Caco-2 (cell line): ENCODE results near the gene XRCC4. TPM values are rescaled to one million over a fixed set of nuclear protein-coding genes. Genes with fewer than 3 reads are reported as not detected.
A peak's percentile ranks its signal among the peaks of the same experiment; 100 is the strongest.

Experiments
- BruUV-seq: library from RNA; stranded (reverse); fragments of 400-500 nt; replicated peaks from 2 replicates; lab custom pipeline; 2021; lab: Mats Ljungman, UMichigan
- CTCF ChIA-PET: fragments of 300-600 bp; sonication (Branson Sonifier 250); formaldehyde crosslinking; loops from one replicate; lab custom pipeline; 2022; ENCODE audit warnings: antibody characterized with exemption; lab: Charles Lee
- POLR2A ChIA-PET: fragments of 300-600 bp; sonication (Branson Sonifier 250); formaldehyde crosslinking; loops from one replicate; lab custom pipeline; 2022; ENCODE audit warnings: antibody characterized with exemption; lab: Charles Lee
- DNase-seq, 2 experiments: peaks; one replicate each; pipeline versions ENCODE4 v3.0.0 to v3.0.0-alpha.2; 2020 to 2022
- H3K27me3 ChIP-seq: replicated peaks from 2 replicates; pipeline ENCODE4 v1.6.0; 2011; ENCODE audit warnings: low read length; ENCODE audit not compliant: control insufficient read depth, insufficient read depth
- H3K36me3 ChIP-seq: 2 replicates; pipeline ENCODE4 v1.5.1; 2011; ENCODE audit warnings: low read length; ENCODE audit not compliant: control insufficient read depth, insufficient read depth
- H3K4me1 ChIP-seq: fragments of 250-450 bp; sonication (Bioruptor Pico); 2 replicates; pipeline ENCODE4 v1.5.1; 2020; ENCODE audit warnings: mild to moderate bottlenecking
- H3K4me3 ChIP-seq: 2 replicates; pipeline ENCODE4 v1.5.1; 2011; ENCODE audit warnings: low read depth, mild to moderate bottlenecking, control low read depth, low read length
- H3K9me3 ChIP-seq: fragments of 250-450 bp; sonication (Bioruptor Pico); 2 replicates; pipeline ENCODE4 v1.5.1; 2020; ENCODE audit warnings: mild to moderate bottlenecking, moderate library complexity
- H3K27ac Mint-ChIP-seq: one replicate; pipeline ENCODE4 v1.8.0; 2022; ENCODE audit warnings: mixed read lengths; ENCODE audit not compliant: unreplicated experiment
- H3K27me3 Mint-ChIP-seq: one replicate; pipeline ENCODE4 v1.8.0; 2022; ENCODE audit warnings: mixed read lengths; ENCODE audit not compliant: insufficient read depth, unreplicated experiment
- H3K36me3 Mint-ChIP-seq: one replicate; pipeline ENCODE4 v1.8.0; 2022; ENCODE audit warnings: mild to moderate bottlenecking, mixed read lengths; ENCODE audit not compliant: insufficient read depth, unreplicated experiment
- H3K4me1 Mint-ChIP-seq: one replicate; pipeline ENCODE4 v1.8.0; 2022; ENCODE audit warnings: low read depth, mixed read lengths; ENCODE audit not compliant: unreplicated experiment
- H3K4me3 Mint-ChIP-seq: one replicate; pipeline ENCODE4 v1.8.0; 2022; ENCODE audit warnings: mild to moderate bottlenecking, moderate library complexity, mixed read lengths; ENCODE audit not compliant: unreplicated experiment
- H3K9me3 Mint-ChIP-seq: one replicate; pipeline ENCODE4 v1.8.0; 2022; ENCODE audit warnings: mixed read lengths; ENCODE audit not compliant: unreplicated experiment
- CTCF ChIP-seq, 2 experiments: fragments of 200-600 bp in 1 of 2; IDR thresholded peaks; 1 replicate in 1 of 2; 2 replicates in 1 of 2; pipeline versions ENCODE4 v1.5.1 to v1.8.0; 2011 to 2022; ENCODE audit warnings: antibody characterized with exemption in 1 of 2, control low read depth in 1 of 2, inconsistent platforms in 1 of 2, low read depth in 1 of 2, low read length in 1 of 2, mild to moderate bottlenecking in 1 of 2, moderate library complexity in 1 of 2; ENCODE audit not compliant: insufficient read depth in 1 of 2, severe bottlenecking in 1 of 2, unreplicated experiment in 1 of 2
- intact Hi-C: fragments of 100-400 bp; cut with micrococcal nuclease; formaldehyde crosslinking; loops from one replicate; pipeline ENCODE4 v1.10.0; 2022; ENCODE audit not compliant: unreplicated experiment
- total RNA-seq: library from RNA; stranded (reverse); gene quantifications from 2 replicates; pipeline ENCODE4 v1.2.3, GENCODE V29; 2022

Gene XRCC4
- total RNA-seq, 1 experiment from 2014 or later = 13.0 TPM

GRCh38 chr5:83343299-83343698 is 266.0 kb downstream of the XRCC4 start:
- Mint-ChIP-seq H3K9me3 (no peaks in the 10 kb centered on the region), H3K4me3 (no peak overlapping the region), H3K36me3 (no peaks in the 10 kb centered on the region), H3K4me1 (no peaks in the 10 kb centered on the region), H3K27ac (no peak overlapping the region), H3K27me3 (no peaks in the 10 kb centered on the region)
- Histone ChIP-seq H3K9me3 (peaks cover 7% of the 10 kb centered on the region), H3K4me3 (no peak overlapping the region), H3K27me3 (no peaks in the 10 kb centered on the region), H3K4me1 (no peaks in the 10 kb centered on the region), H3K36me3 (no peaks in the 10 kb centered on the region; the same call in 1 of the 2 replicates)
- TF ChIP-seq CTCF (IDR thresholded peaks at IDR 0.05; ENCODE audit: insufficient read depth in 1 of 2, low read depth in 1 of 2, low read length in 1 of 2, severe bottlenecking in 1 of 2, unreplicated experiment in 1 of 2) = no peak
- CTCF ChIA-PET = no interaction called here
- intact Hi-C loops = no loop called here
- POLR2A ChIA-PET = no interaction called here
- DNase-seq = no peak
- BruUV-seq = no TSS peak

DNA sequence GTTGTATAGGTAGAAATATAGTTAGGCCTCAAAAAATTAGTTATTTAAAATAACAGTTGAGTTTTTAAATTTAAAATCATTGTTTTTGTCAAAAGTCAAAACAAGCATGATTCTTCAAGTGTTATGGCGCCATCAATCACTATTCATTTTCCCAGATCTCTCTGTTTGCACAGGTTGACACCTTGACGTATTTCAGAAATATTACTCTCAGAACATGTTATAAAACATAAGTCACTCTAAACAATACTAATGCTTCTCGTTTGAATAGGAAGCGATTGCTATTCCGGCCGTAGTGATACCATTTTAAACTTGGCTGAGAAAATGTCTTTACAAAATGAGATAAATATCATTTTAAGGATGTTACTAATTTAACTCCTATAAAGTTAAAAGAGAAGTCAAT is 268.1 kb downstream of the XRCC4 start:
- Histone ChIP-seq H3K9me3 (peaks cover 7% of the 10 kb centered on the region), H3K4me3 (no peak overlapping the region), H3K27me3 (no peaks in the 10 kb centered on the region), H3K36me3 (no peaks in the 10 kb centered on the region; the same call in 1 of the 2 replicates), H3K4me1 (no peaks in the 10 kb centered on the region)
- no peaks in the 10 kb centered on the region for H3K4me1 Mint-ChIP-seq
- ChIA-PET POLR2A (no interaction called here), CTCF (no interaction called here)
- intact Hi-C loops = no loop called here
- H3K27me3 Mint-ChIP-seq = no peaks in the 10 kb centered on the region
- H3K36me3 Mint-ChIP-seq = peaks cover 15% of the 10 kb centered on the region
- no peak overlapping the region for H3K27ac Mint-ChIP-seq
- no peak for DNase-seq
- no peak overlapping the region for H3K4me3 Mint-ChIP-seq
- BruUV-seq = no TSS peak
- peaks cover 20% of the 10 kb centered on the region for H3K9me3 Mint-ChIP-seq
- no peak for TF ChIP-seq CTCF (IDR thresholded peaks at IDR 0.05; ENCODE audit: insufficient read depth in 1 of 2, low read depth in 1 of 2, low read length in 1 of 2, severe bottlenecking in 1 of 2, unreplicated experiment in 1 of 2)

- Histone ChIP-seq H3K27me3 (no peaks in the 10 kb centered on the region), H3K4me1 (no peaks in the 10 kb centered on the region), H3K9me3 (peaks cover 7% of the 10 kb centered on the region), H3K36me3 (no peaks in the 10 kb centered on the region; the same call in 1 of the 2 replicates), H3K4me3 (no peak overlapping the region)
- H3K27ac Mint-ChIP-seq = no peak overlapping the region
- no peak for TF ChIP-seq CTCF (IDR thresholded peaks at IDR 0.05; ENCODE audit: insufficient read depth in 1 of 2, low read depth in 1 of 2, low read length in 1 of 2, severe bottlenecking in 1 of 2, unreplicated experiment in 1 of 2)
- DNase-seq = peak in 1 of 2 experiments; percentile 1
- H3K36me3 Mint-ChIP-seq = peaks cover 16% of the 10 kb centered on the region
- peaks cover 21% of the 10 kb centered on the region for H3K9me3 Mint-ChIP-seq
- H3K4me1 Mint-ChIP-seq = no peaks in the 10 kb centered on the region
- ChIA-PET POLR2A (no interaction called here), CTCF (no interaction called here)
- intact Hi-C loops = no loop called here
- no peaks in the 10 kb centered on the region for H3K27me3 Mint-ChIP-seq
- no TSS peak for BruUV-seq
- H3K4me3 Mint-ChIP-seq = no peak overlapping the region
Observed at GRCh38 chr5:83348281-83348780, 271.0 kb downstream of the XRCC4 start.
